SK-N-SH (cell line): ENCODE data around the gene SPTLC1.
A peak's percentile ranks its signal among the peaks of the same experiment; 100 is the strongest.

Experiments
- CTCF ChIP-seq: fragments of 200-600 bp; sonication (generic); IDR thresholded peaks from 2 replicates; pipeline ENCODE4 v1.6.1; 2017; ENCODE audit warnings: antibody characterized with exemption, mild to moderate bottlenecking, moderate library complexity
- GABPA ChIP-seq: IDR thresholded peaks from 2 replicates; pipeline ENCODE4 v1.4.0; 2012; ENCODE audit warnings: low read depth, mild to moderate bottlenecking
- GATA2 ChIP-seq: sonication (generic); formaldehyde crosslinking; IDR thresholded peaks from 2 replicates; pipeline ENCODE4 v1.5.0; 2020; ENCODE audit warnings: mild to moderate bottlenecking, missing genetic modification reagents
- IRF3 ChIP-seq: fragments of 150-350 bp; IDR thresholded peaks from 2 replicates; pipeline ENCODE4 v1.6.1; 2016; ENCODE audit warnings: mild to moderate bottlenecking, low read depth, low read length
- JUND ChIP-seq: IDR thresholded peaks from 2 replicates; pipeline ENCODE4 v1.4.0; 2012
- MAX ChIP-seq: IDR thresholded peaks from 2 replicates; pipeline ENCODE4 v1.4.0; 2012; ENCODE audit warnings: low read depth
- NRF1 ChIP-seq: IDR thresholded peaks from 2 replicates; pipeline ENCODE4 v1.6.1; 2012; ENCODE audit warnings: low read depth, mild to moderate bottlenecking, low read length
- RAD21 ChIP-seq: IDR thresholded peaks from 2 replicates; pipeline ENCODE4 v1.6.1; 2012; ENCODE audit warnings: mild to moderate bottlenecking, low read length
- REST ChIP-seq: IDR thresholded peaks from 2 replicates; pipeline ENCODE4 v1.6.1; 2012; ENCODE audit warnings: mild to moderate bottlenecking, low read depth, low read length, moderate library complexity
- TAF1 ChIP-seq: IDR thresholded peaks from 2 replicates; pipeline ENCODE4 v1.6.1; 2012; ENCODE audit warnings: low read depth, mild to moderate bottlenecking, low read length, moderate library complexity, borderline replicate concordance
- TEAD4 ChIP-seq: IDR thresholded peaks from 2 replicates; pipeline ENCODE4 v1.4.0; 2012; ENCODE audit warnings: mild to moderate bottlenecking, borderline replicate concordance; ENCODE audit not compliant: insufficient read depth
- YY1 ChIP-seq: IDR thresholded peaks from 2 replicates; pipeline ENCODE4 v1.4.0; 2012; ENCODE audit warnings: low read depth, mild to moderate bottlenecking

GRCh38 chr9:91994422-91994821 is 120.8 kb downstream of the SPTLC1 start:
- TF ChIP-seq NRF1 = no peak
- TF ChIP-seq CTCF = no peak
- no peak for TF ChIP-seq RAD21
- TF ChIP-seq TAF1 = no peak
- TF ChIP-seq TEAD4 = no peak
- no peak for TF ChIP-seq REST
- TF ChIP-seq GABPA = no peak
- peak; percentile 34; the same call in 1 of the 2 replicates for TF ChIP-seq GATA2 (CRISPR knock-in tag)
- TF ChIP-seq MAX = no peak
- TF ChIP-seq YY1 = no peak
- TF ChIP-seq IRF3 = no peak
- TF ChIP-seq JUND = no peak
